OCI-LY1 (cell line): ENCODE results near the gene CFAP73.

Experiments used
- H2AFZ ChIP-seq: fragments of 200-600 bp; sonication (generic), shearing (Covaris generic); 2 replicates; pipeline ENCODE4 v1.6.0; 2014; ENCODE audit warnings: antibody characterized with exemption, mild to moderate bottlenecking, low read length
- H3F3A ChIP-seq: fragments of 200-600 bp; sonication (generic), shearing (Covaris generic); 2 replicates; pipeline ENCODE4 v1.6.0; 2014; ENCODE audit warnings: mild to moderate bottlenecking, antibody characterized with exemption, low read length, moderate library complexity; ENCODE audit not compliant: insufficient read depth
- H3K27ac ChIP-seq: fragments of 200-600 bp; sonication (generic); 2 replicates; pipeline ENCODE4 v1.5.1; 2014; ENCODE audit warnings: low read length, mixed run types, mild to moderate bottlenecking, low read depth; ENCODE audit not compliant: poor library complexity, severe bottlenecking
- H3K27me3 ChIP-seq: fragments of 200-600 bp; sonication (generic); 2 replicates; pipeline ENCODE4 v1.6.0; 2014; ENCODE audit warnings: antibody characterized with exemption, mild to moderate bottlenecking, low read length, moderate library complexity; ENCODE audit not compliant: insufficient read depth
- H3K36me3 ChIP-seq: fragments of 200-600 bp; sonication (generic); 2 replicates; pipeline ENCODE4 v1.6.1; 2014; ENCODE audit warnings: mild to moderate bottlenecking, antibody characterized with exemption, low read length, moderate library complexity, mixed read lengths; ENCODE audit not compliant: insufficient read depth
- H3K4me1 ChIP-seq: fragments of 200-600 bp; sonication (generic); 2 replicates; pipeline ENCODE4 v1.5.1; 2014; ENCODE audit warnings: mild to moderate bottlenecking, low read length, moderate library complexity; ENCODE audit not compliant: insufficient read depth, severe bottlenecking
- H3K4me2 ChIP-seq: fragments of 200-600 bp; sonication (generic), shearing (Covaris generic); 2 replicates; pipeline ENCODE4 v1.6.1; 2014; ENCODE audit warnings: low read length
- H3K4me3 ChIP-seq: fragments of 200-600 bp; sonication (generic); 2 replicates; pipeline ENCODE4 v1.5.1; 2014; ENCODE audit warnings: low read length, low read depth, mild to moderate bottlenecking, mixed read lengths; ENCODE audit not compliant: poor library complexity, severe bottlenecking
- H3K79me2 ChIP-seq: fragments of 200-600 bp; shearing (Covaris generic); 2 replicates; pipeline ENCODE4 v1.6.1; 2016; ENCODE audit warnings: mixed run types, low read length, mixed read lengths; ENCODE audit not compliant: insufficient read depth
- H3K9ac ChIP-seq: fragments of 200-600 bp; sonication (generic), shearing (Covaris generic); 2 replicates; pipeline ENCODE4 v1.6.1; 2014; ENCODE audit warnings: mild to moderate bottlenecking, low read length, mixed read lengths
- H3K9me2 ChIP-seq: fragments of 200-600 bp; sonication (generic), shearing (Covaris generic); 2 replicates; pipeline ENCODE4 v1.6.1; 2014; ENCODE audit warnings: low read depth, mild to moderate bottlenecking, low read length, mixed read lengths
- H3K9me3 ChIP-seq: fragments of 200-600 bp; shearing (Covaris generic); 2 replicates; pipeline ENCODE4 v1.6.1; 2014; ENCODE audit warnings: low read length, mixed read lengths
- H4K20me1 ChIP-seq: fragments of 200-600 bp; sonication (generic), shearing (Covaris generic); 2 replicates; pipeline ENCODE4 v1.6.0; 2016; ENCODE audit warnings: mild to moderate bottlenecking, low read length; ENCODE audit not compliant: insufficient read depth
- EZH2 ChIP-seq: fragments of 200-600 bp; sonication (generic), shearing (Covaris generic); IDR thresholded peaks from 2 replicates; pipeline ENCODE4 v1.8.0; 2017; ENCODE audit warnings: borderline replicate concordance, mixed run types, mild to moderate bottlenecking, antibody characterized with exemption, low read length, moderate library complexity, mixed read lengths
- TF ChIP-seq, protein P1 (sequence below): fragments of 200-600 bp; sonication (generic), shearing (Covaris generic); IDR thresholded peaks from 2 replicates; pipeline ENCODE4 v1.5.1; 2017; ENCODE audit warnings: mild to moderate bottlenecking, antibody characterized with exemption, low read length, moderate library complexity, mixed read lengths

Gene CFAP73

GRCh38 chr12:113142173-113142885 lies 7.2 kb upstream of the CFAP73 start:
- TF ChIP-seq, protein P1, sequence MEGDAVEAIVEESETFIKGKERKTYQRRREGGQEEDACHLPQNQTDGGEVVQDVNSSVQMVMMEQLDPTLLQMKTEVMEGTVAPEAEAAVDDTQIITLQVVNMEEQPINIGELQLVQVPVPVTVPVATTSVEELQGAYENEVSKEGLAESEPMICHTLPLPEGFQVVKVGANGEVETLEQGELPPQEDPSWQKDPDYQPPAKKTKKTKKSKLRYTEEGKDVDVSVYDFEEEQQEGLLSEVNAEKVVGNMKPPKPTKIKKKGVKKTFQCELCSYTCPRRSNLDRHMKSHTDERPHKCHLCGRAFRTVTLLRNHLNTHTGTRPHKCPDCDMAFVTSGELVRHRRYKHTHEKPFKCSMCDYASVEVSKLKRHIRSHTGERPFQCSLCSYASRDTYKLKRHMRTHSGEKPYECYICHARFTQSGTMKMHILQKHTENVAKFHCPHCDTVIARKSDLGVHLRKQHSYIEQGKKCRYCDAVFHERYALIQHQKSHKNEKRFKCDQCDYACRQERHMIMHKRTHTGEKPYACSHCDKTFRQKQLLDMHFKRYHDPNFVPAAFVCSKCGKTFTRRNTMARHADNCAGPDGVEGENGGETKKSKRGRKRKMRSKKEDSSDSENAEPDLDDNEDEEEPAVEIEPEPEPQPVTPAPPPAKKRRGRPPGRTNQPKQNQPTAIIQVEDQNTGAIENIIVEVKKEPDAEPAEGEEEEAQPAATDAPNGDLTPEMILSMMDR: no peak
- TF ChIP-seq EZH2: no peak
- no peaks in the 10 kb centered on the region for H3K79me2 ChIP-seq
- H2AFZ ChIP-seq: peak overlapping the region; percentile 39; the same call in 1 of the 2 replicates
- no peaks in the 10 kb centered on the region for H3K36me3 ChIP-seq
- H3K9me3 ChIP-seq: no peaks in the 10 kb centered on the region; the same call in 1 of the 2 replicates
- peaks cover 46% of the 10 kb centered on the region for H3K4me1 ChIP-seq
- peak overlapping the region; percentile 89 for H3K27ac ChIP-seq
- peak overlapping the region; percentile 13; the same call in 1 of the 2 replicates for H3K4me2 ChIP-seq
- no peak overlapping the region for H3K4me3 ChIP-seq
- H3K9ac ChIP-seq: peak overlapping the region; percentile 43; the same call in 1 of the 2 replicates
- no peaks in the 10 kb centered on the region for H4K20me1 ChIP-seq
- no peaks in the 10 kb centered on the region for H3F3A ChIP-seq
- H3K9me2 ChIP-seq: no peaks in the 10 kb centered on the region
- H3K27me3 ChIP-seq: no peaks in the 10 kb centered on the region

- no peaks in the 10 kb centered on the region; the same call in 1 of the 2 replicates for H3K9me3 ChIP-seq
- no peaks in the 10 kb centered on the region for H3F3A ChIP-seq
- H3K4me3 ChIP-seq: no peak overlapping the region
- H3K36me3 ChIP-seq: no peaks in the 10 kb centered on the region
- no peaks in the 10 kb centered on the region for H4K20me1 ChIP-seq
- H3K27ac ChIP-seq: peak overlapping the region; percentile 89
- no peak overlapping the region for H2AFZ ChIP-seq
- peaks cover 40% of the 10 kb centered on the region for H3K4me1 ChIP-seq
- H3K27me3 ChIP-seq: no peaks in the 10 kb centered on the region
- no peak for TF ChIP-seq EZH2
- TF ChIP-seq, protein P1: no peak
- peak overlapping the region; percentile 43; the same call in 1 of the 2 replicates for H3K9ac ChIP-seq
- no peak overlapping the region for H3K4me2 ChIP-seq
- no peaks in the 10 kb centered on the region for H3K9me2 ChIP-seq
- no peaks in the 10 kb centered on the region for H3K79me2 ChIP-seq
Observed at GRCh38 chr12:113142886-113143332, 6.6 kb upstream of the CFAP73 start.

- Histone ChIP-seq H3K27ac (no peak overlapping the region), H2AFZ (no peak overlapping the region), H3K9me2 (no peaks in the 10 kb centered on the region), H3K4me1 (peaks cover 35% of the 10 kb centered on the region), H3K36me3 (no peaks in the 10 kb centered on the region), H3F3A (no peaks in the 10 kb centered on the region), H4K20me1 (no peaks in the 10 kb centered on the region), H3K79me2 (no peaks in the 10 kb centered on the region), H3K4me2 (no peak overlapping the region), H3K27me3 (no peaks in the 10 kb centered on the region), H3K4me3 (no peak overlapping the region), H3K9me3 (no peaks in the 10 kb centered on the region; the same call in 1 of the 2 replicates), H3K9ac (no peak overlapping the region)
- TF ChIP-seq, protein P1: no peak
- TF ChIP-seq EZH2: no peak
Observed at GRCh38 chr12:113143959-113144358, 5.6 kb upstream of the CFAP73 start.
